HCT116 (cell line): Measurements from ENCODE around the gene SLC11A1. TPM values are rescaled to one million over a fixed set of nuclear protein-coding genes. Genes with fewer than 3 reads are reported as not detected.

Source experiments
- ATAC-seq: fragments of 200-7000 bp; cut with Tn5 transposase; 2 replicates; pipeline ENCODE4 v1.9.1; 2020; ENCODE audit warnings: mild to moderate bottlenecking, moderate library complexity
- BruUV-seq: library from RNA; stranded (reverse); fragments of 400-500 nt; replicated peaks from 2 replicates; lab custom pipeline; 2021; lab: Mats Ljungman, UMichigan
- CTCF ChIA-PET: fragments of 300-600 bp; sonication (Branson Sonifier 250); formaldehyde crosslinking; loops from one replicate; lab custom pipeline; 2021; ENCODE audit warnings: antibody characterized with exemption; lab: Charles Lee
- POLR2A ChIA-PET: fragments of 300-600, 350-600 bp; sonication (Branson Sonifier 250); formaldehyde crosslinking; loops from one replicate; lab custom pipeline; 2021; ENCODE audit warnings: antibody characterized with exemption; lab: Charles Lee
- RAD21 ChIA-PET, 2 experiments: fragments of 300-600 bp; sonication (Branson Sonifier 250); formaldehyde crosslinking; loops; one replicate each; lab custom pipeline; 2023; ENCODE audit warnings: low total read pairs in 2 of 2; ENCODE audit not compliant: uncharacterized antibody in 2 of 2, unreplicated experiment in 2 of 2, low non-redundant PET in 1 of 2; lab: Charles Lee
- DNase-seq: peaks from one replicate; pipeline ENCODE4 v3.0.0-alpha.2; 2010; ENCODE audit warnings: low read depth, low spot score
- H2AFZ ChIP-seq: fragments of 200-600 bp; shearing (Covaris generic), sonication (generic); 2 replicates; pipeline ENCODE4 v1.6.1; 2017; ENCODE audit warnings: low read depth, mixed run types, mixed read lengths, antibody characterized with exemption, low read length; ENCODE audit not compliant: poor library complexity, severe bottlenecking
- H3K27ac ChIP-seq: 2 replicates; pipeline ENCODE4 v1.5.1; 2012; ENCODE audit warnings: low read depth, low read length
- H3K27me3 ChIP-seq: fragments of 200-600 bp; sonication (generic); 2 replicates; pipeline ENCODE4 v1.6.1; 2016; ENCODE audit warnings: mixed run types, low read length, mixed read lengths; ENCODE audit not compliant: insufficient read depth
- H3K36me3 ChIP-seq, 2 experiments: fragments of 200-500 bp in 1 of 2; fragments of 200-600 bp in 1 of 2; sonication (Bioruptor generic) in 1 of 2; sonication (generic) in 1 of 2; 2 replicates each; pipeline versions ENCODE4 v1.5.1 to v1.6.1; 2014 to 2016; ENCODE audit warnings: low read length in 2 of 2, inconsistent platforms in 1 of 2, mixed read lengths in 1 of 2, mixed run types in 1 of 2; ENCODE audit not compliant: insufficient read depth in 2 of 2, control insufficient read depth in 1 of 2
- H3K4me1 ChIP-seq, 2 experiments: fragments of 200-600 bp in 1 of 2; sonication (generic) in 1 of 2; 2 replicates each; pipeline versions ENCODE4 v1.5.1 to v1.6.1; 2012 to 2017; ENCODE audit warnings: low read length in 2 of 2, inconsistent platforms in 1 of 2, mild to moderate bottlenecking in 1 of 2, mixed read lengths in 1 of 2, mixed run types in 1 of 2, moderate library complexity in 1 of 2; ENCODE audit not compliant: insufficient read depth in 2 of 2, control insufficient read depth in 1 of 2
- H3K4me2 ChIP-seq: fragments of 200-600 bp; sonication (generic); 2 replicates; pipeline ENCODE4 v1.6.1; 2017; ENCODE audit warnings: mixed run types, low read length, mixed read lengths
- H3K4me3 ChIP-seq, 2 experiments: fragments of 200-600 bp in 1 of 2; sonication (generic) in 1 of 2; replicated peaks in 1 of 2; 2 replicates each; pipeline ENCODE4 v1.5.1; 2011 to 2016; ENCODE audit warnings: low read length in 2 of 2, control low read depth in 1 of 2, low read depth in 1 of 2, mild to moderate bottlenecking in 1 of 2, mixed read lengths in 1 of 2, mixed run types in 1 of 2
- H3K79me2 ChIP-seq: fragments of 200-600 bp; sonication (generic); 2 replicates; pipeline ENCODE4 v1.6.1; 2017; ENCODE audit warnings: mild to moderate bottlenecking, mixed run types, low read length, moderate library complexity, mixed read lengths; ENCODE audit not compliant: insufficient read depth
- H3K9ac ChIP-seq: fragments of 200-600 bp; sonication (generic); 2 replicates; pipeline ENCODE4 v1.6.1; 2016; ENCODE audit warnings: low read length, mixed read lengths
- H3K9me2 ChIP-seq: fragments of 200-600 bp; sonication (generic), shearing (Covaris generic); 2 replicates; pipeline ENCODE4 v1.6.1; 2017; ENCODE audit warnings: mixed run types, mild to moderate bottlenecking, moderate library complexity; ENCODE audit not compliant: insufficient read depth
- H3K9me3 ChIP-seq, 2 experiments: fragments of 200-500 bp in 1 of 2; fragments of 200-600 bp in 1 of 2; sonication (Bioruptor generic) in 1 of 2; sonication (generic) in 1 of 2; 2 replicates each; pipeline ENCODE4 v1.6.1; 2014 to 2017; ENCODE audit warnings: low read length in 2 of 2, mixed read lengths in 2 of 2, inconsistent platforms in 1 of 2, low read depth in 1 of 2, mild to moderate bottlenecking in 1 of 2, mixed run types in 1 of 2, moderate library complexity in 1 of 2; ENCODE audit not compliant: control insufficient read depth in 1 of 2, insufficient read depth in 1 of 2
- H4K20me1 ChIP-seq: fragments of 200-600 bp; sonication (generic), shearing (Covaris generic); 2 replicates; pipeline ENCODE4 v1.6.1; 2017; ENCODE audit warnings: mixed run types, mild to moderate bottlenecking, moderate library complexity; ENCODE audit not compliant: insufficient read depth
- CEBPB ChIP-seq: IDR thresholded peaks from 2 replicates; pipeline ENCODE4 v1.6.1; 2012; ENCODE audit warnings: low read depth
- EGR1 ChIP-seq: IDR thresholded peaks from 2 replicates; pipeline ENCODE4 v1.6.1; 2012; ENCODE audit warnings: low read depth
- EZH2 ChIP-seq: fragments of 200-600 bp; sonication (generic); IDR thresholded peaks from 2 replicates; pipeline ENCODE4 v1.6.1; 2017; ENCODE audit warnings: antibody characterized with exemption, mixed run types
- EZH2phosphoT487 ChIP-seq: fragments of 200-600 bp; IDR thresholded peaks from 2 replicates; pipeline ENCODE4 v1.6.1; 2018; ENCODE audit warnings: antibody characterized with exemption, borderline replicate concordance
- FOSL1 ChIP-seq: IDR thresholded peaks from 2 replicates; pipeline ENCODE4 v1.6.1; 2012; ENCODE audit warnings: low read depth
- JUND ChIP-seq: IDR thresholded peaks from 2 replicates; pipeline ENCODE4 v1.6.1; 2012
- POLR2AphosphoS5 ChIP-seq: IDR thresholded peaks from 2 replicates; pipeline ENCODE4 v1.6.1; 2011; ENCODE audit warnings: mild to moderate bottlenecking, low read depth, low read length, moderate library complexity
- REST ChIP-seq: IDR thresholded peaks from 2 replicates; pipeline ENCODE4 v1.6.1; 2012; ENCODE audit warnings: low read depth
- SIN3A ChIP-seq: IDR thresholded peaks from 2 replicates; pipeline ENCODE4 v1.6.1; 2012; ENCODE audit warnings: low read depth
- TCF7L2 ChIP-seq: IDR thresholded peaks from 2 replicates; pipeline ENCODE4 v1.7.0; 2011; ENCODE audit warnings: borderline replicate concordance, inconsistent platforms; ENCODE audit not compliant: insufficient read depth, insufficient read length; ENCODE audit errors: extremely low read depth
- YY1 ChIP-seq: IDR thresholded peaks from 2 replicates; pipeline ENCODE4 v1.6.1; 2011; ENCODE audit warnings: low read length, low read depth, moderate library complexity, mild to moderate bottlenecking; ENCODE audit not compliant: insufficient replicate concordance; ENCODE audit errors: extremely low read depth
- ZFX ChIP-seq: fragments of 450-650 bp; IDR thresholded peaks from 2 replicates; pipeline ENCODE4 v1.6.1; 2017
- ZNF274 ChIP-seq: fragments of 200-500 bp; sonication (Bioruptor generic); IDR thresholded peaks from 2 replicates; pipeline ENCODE4 v1.6.1; 2014; ENCODE audit warnings: mild to moderate bottlenecking, low read depth, low read length, inconsistent platforms
- intact Hi-C: fragments of 100-400 bp; cut with micrococcal nuclease; formaldehyde crosslinking; loops from 2 replicates; pipeline ENCODE4 v1.10.0; 2022
- total RNA-seq: library from RNA; stranded (reverse); gene quantifications from one replicate; pipeline ENCODE4 v1.2.1, GENCODE V29; 2021; ENCODE audit not compliant: unreplicated experiment
- TF ChIP-seq, protein P1 (sequence below), 3 experiments: fragments of 200-600 bp in 1 of 3; sonication (generic) in 1 of 3; IDR thresholded peaks in 2 of 3; conservative IDR thresholded peaks in 1 of 3; 2 replicates each; pipeline ENCODE4 v1.5.1; 2012 to 2017; ENCODE audit warnings: low read depth in 2 of 3, low read length in 2 of 3, antibody characterized with exemption in 1 of 3, borderline replicate concordance in 1 of 3, control low read depth in 1 of 3, mild to moderate bottlenecking in 1 of 3, mixed read lengths in 1 of 3, mixed run types in 1 of 3, moderate library complexity in 1 of 3; ENCODE audit not compliant: insufficient read depth in 1 of 3
- TF ChIP-seq, protein P2 (sequence below): IDR thresholded peaks from 2 replicates; pipeline ENCODE4 v1.6.1; 2012

Gene SLC11A1
- total RNA-seq, 1 experiment from 2014 or later, result 0.42 TPM

DNA sequence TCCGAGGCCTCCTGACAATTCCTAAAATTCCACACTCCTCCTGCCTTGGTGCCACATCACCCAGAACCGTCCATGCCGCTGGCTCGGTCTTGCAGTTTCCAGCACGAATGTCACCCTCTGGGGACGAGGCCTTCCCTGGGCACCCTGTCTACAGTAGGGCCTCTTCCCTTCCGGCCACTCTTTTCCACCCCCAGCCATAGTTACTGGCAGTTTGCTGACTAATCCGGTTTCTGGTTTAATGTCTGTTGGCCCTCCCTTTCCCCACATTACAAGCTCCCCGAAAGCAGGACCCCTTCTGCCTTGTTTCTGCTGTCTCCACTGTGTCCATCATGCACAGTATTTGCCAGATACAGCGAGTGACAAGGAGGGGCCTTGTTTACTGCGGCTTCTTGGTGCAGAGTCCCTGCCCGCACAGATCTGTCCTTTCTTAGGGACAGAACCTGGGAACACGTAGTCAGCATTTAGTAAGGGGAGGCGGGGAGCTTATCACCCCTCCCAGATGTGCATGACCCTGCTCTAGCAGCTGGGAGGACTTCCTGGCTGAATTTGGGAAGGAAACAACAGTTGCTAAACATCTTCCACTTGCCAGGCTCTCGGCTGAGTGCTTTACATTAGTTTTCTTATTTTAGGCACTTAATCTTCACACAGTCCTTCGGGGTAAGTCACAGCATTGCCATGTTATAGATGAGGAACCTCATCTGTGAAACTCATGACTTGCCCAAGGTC, 49.0 kb upstream of the SLC11A1 start:
- no peaks in the 10 kb centered on the region for H4K20me1 ChIP-seq
- H3K79me2 ChIP-seq, result no peaks in the 10 kb centered on the region
- no peak overlapping the region for H3K27ac ChIP-seq
- no peak overlapping the region for H3K4me3 ChIP-seq
- DNase-seq (no peak), ATAC-seq (no peak)
- intact Hi-C loops, result no loop called here
- H2AFZ ChIP-seq, result no peak overlapping the region
- H3K4me2 ChIP-seq, result no peak overlapping the region
- H3K36me3 ChIP-seq, result no peaks in the 10 kb centered on the region
- H3K4me1 ChIP-seq, result peaks cover 7% of the 10 kb centered on the region in 2 experiments; a peak in 2 of 4 replicates
- no peak overlapping the region for H3K9ac ChIP-seq
- CTCF ChIA-PET, result no interaction called here
- H3K9me3 ChIP-seq, result no peaks in the 10 kb centered on the region
- TF ChIP-seq, protein P1, sequence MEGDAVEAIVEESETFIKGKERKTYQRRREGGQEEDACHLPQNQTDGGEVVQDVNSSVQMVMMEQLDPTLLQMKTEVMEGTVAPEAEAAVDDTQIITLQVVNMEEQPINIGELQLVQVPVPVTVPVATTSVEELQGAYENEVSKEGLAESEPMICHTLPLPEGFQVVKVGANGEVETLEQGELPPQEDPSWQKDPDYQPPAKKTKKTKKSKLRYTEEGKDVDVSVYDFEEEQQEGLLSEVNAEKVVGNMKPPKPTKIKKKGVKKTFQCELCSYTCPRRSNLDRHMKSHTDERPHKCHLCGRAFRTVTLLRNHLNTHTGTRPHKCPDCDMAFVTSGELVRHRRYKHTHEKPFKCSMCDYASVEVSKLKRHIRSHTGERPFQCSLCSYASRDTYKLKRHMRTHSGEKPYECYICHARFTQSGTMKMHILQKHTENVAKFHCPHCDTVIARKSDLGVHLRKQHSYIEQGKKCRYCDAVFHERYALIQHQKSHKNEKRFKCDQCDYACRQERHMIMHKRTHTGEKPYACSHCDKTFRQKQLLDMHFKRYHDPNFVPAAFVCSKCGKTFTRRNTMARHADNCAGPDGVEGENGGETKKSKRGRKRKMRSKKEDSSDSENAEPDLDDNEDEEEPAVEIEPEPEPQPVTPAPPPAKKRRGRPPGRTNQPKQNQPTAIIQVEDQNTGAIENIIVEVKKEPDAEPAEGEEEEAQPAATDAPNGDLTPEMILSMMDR (IDR thresholded peaks at IDR 0.05 in 2 of 3, conservative IDR thresholded peaks at IDR 0.05 in 1 of 3; ENCODE audit: borderline replicate concordance in 1 of 3, insufficient read depth in 1 of 3, low read depth in 2 of 3, low read length in 2 of 3), result no peak
- TF ChIP-seq EZH2phosphoT487 (no peak), TCF7L2 (no peak)
- TF ChIP-seq, all 23 proteins: peak for 0
- POLR2A ChIA-PET, result no interaction called here
- RAD21 ChIA-PET, result no interaction called here
- H3K27me3 ChIP-seq, result no peaks in the 10 kb centered on the region
- H3K9me2 ChIP-seq, result no peaks in the 10 kb centered on the region
- no TSS peak for BruUV-seq

GRCh38 chr2:218334531-218334930, 47.5 kb upstream of the SLC11A1 start:
- Histone ChIP-seq H3K9me2 (no peaks in the 10 kb centered on the region), H3K4me3 (no peak overlapping the region), H3K79me2 (no peaks in the 10 kb centered on the region), H3K27me3 (no peaks in the 10 kb centered on the region), H3K27ac (no peak overlapping the region), H4K20me1 (no peaks in the 10 kb centered on the region), H3K9me3 (no peaks in the 10 kb centered on the region), H3K36me3 (no peaks in the 10 kb centered on the region), H3K4me1 (peaks cover 7% of the 10 kb centered on the region in 2 experiments; a peak in 2 of 4 replicates), H3K4me2 (no peak overlapping the region), H3K9ac (no peak overlapping the region), H2AFZ (no peak overlapping the region)
- ATAC-seq, result no peak
- ChIA-PET CTCF (no interaction called here), POLR2A (no interaction called here), RAD21 (no interaction called here)
- no peak for DNase-seq
- intact Hi-C loops, result no loop called here
- BruUV-seq, result no TSS peak
- TF ChIP-seq JUND (no peak), FOSL1 (no peak), REST (no peak), ZFX (no peak), SIN3A (no peak), CEBPB (no peak), EZH2 (no peak), ZNF274 (no peak), POLR2AphosphoS5 (no peak), EGR1 (no peak), TCF7L2 (no peak), YY1 (no peak)
- TF ChIP-seq, protein P2, sequence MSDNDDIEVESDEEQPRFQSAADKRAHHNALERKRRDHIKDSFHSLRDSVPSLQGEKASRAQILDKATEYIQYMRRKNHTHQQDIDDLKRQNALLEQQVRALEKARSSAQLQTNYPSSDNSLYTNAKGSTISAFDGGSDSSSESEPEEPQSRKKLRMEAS, result no peak
